GM18508 (cell line): ENCODE data around the gene RASD1.

Experiments
- ATAC-seq: cut with Tn5 transposase; IDR thresholded peaks from one replicate; pipeline ENCODE4 v1.9.1; 2021; ENCODE audit warnings: moderate number of reproducible peaks; ENCODE audit not compliant: insufficient read depth, unreplicated experiment

RASD1 gene

GRCh38 chr17:17453088-17453487 is 43.1 kb downstream of the RASD1 start:
- no peak for ATAC-seq

GRCh38 chr17:17448723-17449122 is 47.5 kb downstream of the RASD1 start:
- no peak for ATAC-seq

- ATAC-seq: no peak
Observed at GRCh38 chr17:17448076-17448475, 48.1 kb downstream of the RASD1 start.

- ATAC-seq: no peak
Observed at GRCh38 chr17:17447264-17447663, 48.9 kb downstream of the RASD1 start.

DNA sequence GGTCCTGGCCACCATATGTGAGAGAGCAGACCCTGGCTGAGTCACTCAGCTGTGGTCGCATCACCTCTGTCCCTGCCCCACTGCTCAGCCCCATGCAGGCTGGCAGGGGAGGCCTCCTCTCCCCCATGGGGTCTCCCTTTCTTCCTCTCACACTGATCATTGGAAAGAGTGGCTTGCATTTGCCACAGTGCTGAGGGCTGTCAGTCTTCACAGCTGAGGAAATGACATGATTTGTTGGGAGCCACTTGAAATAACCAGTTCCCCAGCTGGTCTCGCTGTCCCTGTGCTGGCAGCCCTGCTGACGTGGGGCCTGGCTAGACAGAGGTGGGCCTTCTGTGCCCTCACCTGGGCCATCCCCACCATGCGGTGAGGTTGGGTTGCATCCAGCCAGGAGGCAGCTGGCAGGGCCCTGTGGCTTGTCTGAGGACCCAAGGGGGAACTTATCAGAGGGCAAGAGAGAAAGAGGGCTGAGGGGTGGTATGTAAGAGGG is 49.5 kb downstream of the RASD1 start:
- ATAC-seq: no peak

- no peak for ATAC-seq
Observed at GRCh38 chr17:17445925-17446665, 50.1 kb downstream of the RASD1 start.

GRCh38 chr17:17445296-17445924 is 50.8 kb downstream of the RASD1 start:
- no peak for ATAC-seq
